K562 (cell line): ENCODE measurements around the gene PTPRM. TPM values are rescaled to one million over a fixed set of nuclear protein-coding genes. Genes with fewer than 3 reads are reported as not detected.

Experiments
- ATAC-seq: fragments of 200-7000 bp; cut with Tn5 transposase; 3 replicates; pipeline ENCODE4 v1.9.1; 2020; ENCODE audit warnings: moderate library complexity
- BruUV-seq: library from RNA; stranded (reverse); fragments of 400-500 nt; replicated peaks from 2 replicates; lab custom pipeline; 2021; lab: Mats Ljungman, UMichigan
- CTCF ChIA-PET: fragments of 300-600 bp; formaldehyde crosslinking; extraction: SDS; loops from one replicate; lab custom pipeline; 2021; ENCODE audit warnings: low intra/inter-chr PET ratio; lab: Yijun Ruan, JAX
- POLR2A ChIA-PET: fragments of 300-600, 350-650 bp; sonication (Branson Sonifier 250); formaldehyde crosslinking; extraction: SDS; loops from one replicate; lab custom pipeline; 2021; ENCODE audit warnings: antibody characterized with exemption, inconsistent platforms; lab: Yijun Ruan, JAX
- DNase-seq, 4 experiments: peaks; one replicate each; pipeline versions ENCODE4 v3.0.0 to v3.0.0-alpha.2; 2011 to 2018; ENCODE audit warnings: low spot score in 3 of 4, mixed read lengths in 3 of 4; ENCODE audit errors: extremely low read depth in 1 of 4
- FAIRE-seq: peaks from 2 replicates; lab custom pipeline; 2011; peaks lifted over from hg19 to GRCh38; lab: Jason Lieb, UNC
- H2AFZ ChIP-seq: 2 replicates; pipeline ENCODE4 v1.6.0; 2011; ENCODE audit warnings: low read depth, low read length, control low read depth, inconsistent platforms
- H3K27ac ChIP-seq: fragments of 200-600 bp; 3 replicates; pipeline ENCODE4 v1.8.0; 2011; ENCODE audit warnings: low read depth, mild to moderate bottlenecking, control low read depth, inconsistent platforms, low read length, moderate library complexity, mixed read lengths; ENCODE audit errors: extremely low read depth
- H3K27me3 ChIP-seq, 2 experiments: fragments of 300-600 bp in 1 of 2; 2 replicates in 1 of 2; 3 replicates in 1 of 2; pipeline versions ENCODE4 v1.6.0 to v1.8.0; 2011; ENCODE audit warnings: inconsistent platforms in 2 of 2, low read length in 2 of 2, mild to moderate bottlenecking in 1 of 2, mixed read lengths in 1 of 2, moderate library complexity in 1 of 2; ENCODE audit not compliant: control insufficient read depth in 2 of 2, insufficient read depth in 2 of 2
- H3K36me3 ChIP-seq: fragments of 300-600 bp; 3 replicates; pipeline ENCODE4 v1.8.0; 2011; ENCODE audit warnings: mild to moderate bottlenecking, low read length, inconsistent platforms; ENCODE audit not compliant: control insufficient read depth, insufficient read depth
- H3K4me1 ChIP-seq, 2 experiments: fragments of 200-600 bp in 1 of 2; replicated peaks in 1 of 2; 2 replicates in 1 of 2; 3 replicates in 1 of 2; pipeline versions ENCODE4 v1.5.1 to v1.8.0; 2011; ENCODE audit warnings: inconsistent platforms in 2 of 2, low read length in 2 of 2, mild to moderate bottlenecking in 1 of 2, mixed read lengths in 1 of 2, moderate library complexity in 1 of 2; ENCODE audit not compliant: control insufficient read depth in 2 of 2, insufficient read depth in 2 of 2
- H3K4me2 ChIP-seq: 2 replicates; pipeline ENCODE4 v1.6.1; 2011; ENCODE audit warnings: low read length, control low read depth, inconsistent platforms, mixed read lengths; ENCODE audit not compliant: insufficient read depth
- H3K4me3 ChIP-seq: fragments of 200-600 bp; sonication (generic), shearing (Covaris generic); 2 replicates; pipeline ENCODE4 v1.5.1; 2016; ENCODE audit warnings: control low read depth, inconsistent platforms
- H3K79me2 ChIP-seq: fragments of 200-600 bp; 3 replicates; pipeline ENCODE4 v1.8.0; 2011; ENCODE audit warnings: low read length, inconsistent platforms; ENCODE audit not compliant: control insufficient read depth, insufficient read depth
- H3K9ac ChIP-seq, 2 experiments: 2 replicates each; pipeline versions ENCODE4 v1.6.0 to v1.6.1; 2011; ENCODE audit warnings: low read depth in 2 of 2, low read length in 2 of 2, control low read depth in 1 of 2, inconsistent platforms in 1 of 2, mild to moderate bottlenecking in 1 of 2, mixed read lengths in 1 of 2; ENCODE audit not compliant: insufficient read depth in 1 of 2
- H3K9me1 ChIP-seq: one replicate; pipeline ENCODE4 v1.6.0; 2011; ENCODE audit warnings: inconsistent platforms, mild to moderate bottlenecking, low read length, moderate library complexity; ENCODE audit not compliant: control insufficient read depth, insufficient read depth
- H3K9me3 ChIP-seq: replicated peaks from 2 replicates; pipeline ENCODE4 v1.5.1; 2011; ENCODE audit warnings: low read depth, low read length, inconsistent platforms; ENCODE audit not compliant: control insufficient read depth, insufficient read depth
- H4K20me1 ChIP-seq: replicated peaks from 2 replicates; pipeline ENCODE4 v1.6.1; 2011; ENCODE audit warnings: low read length, inconsistent platforms, mixed read lengths; ENCODE audit not compliant: control insufficient read depth, insufficient read depth
- DEAF1 ChIP-seq: fragments of 450-650 bp; formaldehyde crosslinking; IDR thresholded peaks from 2 replicates; pipeline ENCODE4 v1.4.0; 2020; ENCODE audit warnings: mild to moderate bottlenecking, moderate library complexity
- EHMT2 ChIP-seq: fragments of 450-650 bp; IDR thresholded peaks from 2 replicates; pipeline ENCODE4 v1.6.1; 2018; ENCODE audit warnings: antibody characterized with exemption
- HSF4 ChIP-seq: fragments of 250-450 bp; sonication (Bioruptor Pico); IDR thresholded peaks from 2 replicates; pipeline ENCODE4 v2.1.2; 2022; ENCODE audit warnings: mild to moderate bottlenecking, moderate library complexity, borderline replicate concordance
- NFXL1 ChIP-seq: fragments of 450-650 bp; formaldehyde crosslinking; IDR thresholded peaks from 2 replicates; pipeline ENCODE4 v1.4.0; 2021; ENCODE audit warnings: mild to moderate bottlenecking
- PCBP2 ChIP-seq: fragments of 200-400 bp; formaldehyde crosslinking; IDR thresholded peaks from 2 replicates; pipeline ENCODE4 v1.6.1; 2018; ENCODE audit warnings: low read length, low read depth, mild to moderate bottlenecking, moderate library complexity; ENCODE audit not compliant: poor library complexity, severe bottlenecking
- ZFP1 ChIP-seq: fragments of 450-650 bp; formaldehyde crosslinking; IDR thresholded peaks from 2 replicates; pipeline ENCODE4 v1.4.0; 2020; ENCODE audit warnings: mild to moderate bottlenecking, mixed read lengths
- ZNF174 ChIP-seq: fragments of 250-450 bp; sonication (Bioruptor Pico); IDR thresholded peaks from 2 replicates; pipeline ENCODE4 v1.4.0; 2020; ENCODE audit warnings: mild to moderate bottlenecking
- ZNF507 ChIP-seq: conservative IDR thresholded peaks from 2 replicates; pipeline ENCODE4 v1.6.1; 2017; ENCODE audit warnings: missing genetic modification characterization, missing compliant biosample characterization
- ZNF785 ChIP-seq: fragments of 250-450 bp; sonication (Bioruptor Pico); IDR thresholded peaks from 2 replicates; pipeline ENCODE4 v1.4.0; 2020; ENCODE audit warnings: mild to moderate bottlenecking
- ZSCAN32 ChIP-seq: fragments of 450-650 bp; formaldehyde crosslinking; IDR thresholded peaks from 2 replicates; pipeline ENCODE4 v1.4.0; 2020; ENCODE audit warnings: mild to moderate bottlenecking, moderate library complexity
- WGBS: fragments of 100-300 bp; shearing (Covaris generic); methylation state at CpG from one replicate; pipeline ENCODE4 v1.1.6; 2016; ENCODE audit warnings: low coverage, mixed read lengths; ENCODE audit not compliant: insufficient coverage; ENCODE audit errors: missing lambda C conversion rate; 5-methylcytosine and 5-hydroxymethylcytosine counted together
- in situ Hi-C: fragments of 300-500 bp; cut with MboI; formaldehyde crosslinking; loops from 4 replicates; pipeline ENCODE4 v1.15.0; 2018; ENCODE audit warnings: inconsistent platforms, mixed read lengths
- intact Hi-C: fragments of 100-400 bp; cut with micrococcal nuclease; formaldehyde crosslinking; loops from 2 replicates; pipeline ENCODE4 v1.14.2; 2022
- polyA plus RNA-seq, 8 experiments: library from polyadenylated mRNA; depleted of rRNA in 4 of 8; stranded (reverse) in 5 of 8; unstranded in 3 of 8; fragments of >200 nt; fragmentation: Nextera tagmentation in 2 of 8; fragmentation: Illumina TruSeq in 1 of 8; extraction: Ambion mirVana in 2 of 8; extraction: Trizol in 1 of 8; gene quantifications; 2 replicates each; pipeline versions ENCODE4 v1.2.1 to v1.2.3, GENCODE V29; 2011 to 2014; ENCODE audit warnings: inconsistent platforms in 1 of 8, missing spikeins in 1 of 8
- total RNA-seq, 7 experiments: library from RNA; depleted of rRNA in 6 of 7; stranded (reverse); fragments of >200 nt in 6 of 7; fragmentation: Illumina TruSeq in 2 of 7; extraction: Trizol in 2 of 7; gene quantifications; 2 replicates each; pipeline versions ENCODE4 v1.2.1 to v1.2.3, GENCODE V29; 2011 to 2021; ENCODE audit warnings: low replicate concordance in 1 of 7
- TF ChIP-seq, protein P1 (sequence below): fragments of 250-450 bp; sonication (Bioruptor Pico); IDR thresholded peaks from 2 replicates; pipeline ENCODE4 v1.9.0; 2021; ENCODE audit warnings: mild to moderate bottlenecking, inconsistent platforms
- TF ChIP-seq, protein P2 (sequence below), 2 experiments: fragments of 450-650 bp in 1 of 2; IDR thresholded peaks; 2 replicates each; pipeline ENCODE4 v1.6.1; 2011 to 2017; ENCODE audit warnings: low read depth in 2 of 2, antibody characterized with exemption in 1 of 2, borderline replicate concordance in 1 of 2, low read length in 1 of 2, mild to moderate bottlenecking in 1 of 2, mixed read lengths in 1 of 2; ENCODE audit not compliant: control insufficient read depth in 1 of 2
- TF ChIP-seq, protein P3 (sequence below): sonication (generic); formaldehyde crosslinking; IDR thresholded peaks from 2 replicates; pipeline ENCODE4 v1.8.1; 2023; ENCODE audit warnings: mild to moderate bottlenecking, missing genetic modification reagents

The PTPRM gene
- total and polyA plus RNA-seq, 9 of the 15 experiments (the other 6 are each of a cell fraction or from before 2014, with no cell fraction given): 0.03 to 0.16 (median 0.08) TPM; not detected in 3

DNA sequence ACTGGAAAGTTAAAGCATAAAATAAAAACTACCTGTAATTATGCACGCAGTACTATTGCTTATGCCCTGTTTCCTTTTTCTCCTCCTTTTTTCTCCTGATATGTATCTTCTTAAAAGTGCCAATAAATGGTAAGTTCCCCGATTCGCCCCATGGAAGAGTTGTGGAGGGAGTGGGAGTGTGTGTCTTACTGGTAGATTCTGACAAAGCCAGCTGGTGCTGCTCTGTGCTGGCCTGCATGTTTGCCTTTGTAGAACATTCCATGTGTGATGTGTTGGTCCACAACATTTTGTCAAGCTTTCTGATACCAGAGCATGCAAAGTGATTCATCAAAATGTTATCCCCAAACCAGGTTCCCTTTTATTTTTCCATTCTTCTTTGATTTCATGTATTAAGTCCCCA is 685.3 kb downstream of the PTPRM start:
- ChIA-PET POLR2A (interaction anchor here (1.1 kb wide), 1 partner anchor 9 kb away, joined by 3 read pairs; no protein-coding TSS in a partner anchor), CTCF (no interaction called here)
- Histone ChIP-seq H3K9me3 (no peaks in the 10 kb centered on the region), H3K9me1 (no peaks in the 10 kb centered on the region), H2AFZ (no peak overlapping the region), H3K4me2 (no peak overlapping the region), H3K4me3 (no peak overlapping the region), H3K36me3 (no peaks in the 10 kb centered on the region), H3K79me2 (no peaks in the 10 kb centered on the region), H3K27ac (no peak overlapping the region), H4K20me1 (no peaks in the 10 kb centered on the region), H3K4me1 (no peaks in the 10 kb centered on the region), H3K27me3 (peaks cover 9 to 11% of the 10 kb centered on the region in 2 experiments; a peak in 3 of 5 replicates), H3K9ac (no peak overlapping the region)
- BruUV-seq: no TSS peak
- FAIRE-seq: no peak
- WGBS: 0% methylated on average over 3 of the region's 3 CpGs
- intact Hi-C loops: no loop called here
- no peak for ATAC-seq
- no peak for DNase-seq
- in situ Hi-C loops: no loop called here
- TF ChIP-seq HSF4 (no peak), ZFP1 (CRISPR knock-in tag) (no peak), ZSCAN32 (CRISPR knock-in tag) (no peak), NFXL1 (no peak), ZNF174 (CRISPR knock-in tag) (no peak), DEAF1 (CRISPR knock-in tag) (no peak), ZNF507 (tag) (no peak), EHMT2 (no peak), ZNF785 (CRISPR knock-in tag) (no peak), PCBP2 (no peak)
- TF ChIP-seq, protein P1, sequence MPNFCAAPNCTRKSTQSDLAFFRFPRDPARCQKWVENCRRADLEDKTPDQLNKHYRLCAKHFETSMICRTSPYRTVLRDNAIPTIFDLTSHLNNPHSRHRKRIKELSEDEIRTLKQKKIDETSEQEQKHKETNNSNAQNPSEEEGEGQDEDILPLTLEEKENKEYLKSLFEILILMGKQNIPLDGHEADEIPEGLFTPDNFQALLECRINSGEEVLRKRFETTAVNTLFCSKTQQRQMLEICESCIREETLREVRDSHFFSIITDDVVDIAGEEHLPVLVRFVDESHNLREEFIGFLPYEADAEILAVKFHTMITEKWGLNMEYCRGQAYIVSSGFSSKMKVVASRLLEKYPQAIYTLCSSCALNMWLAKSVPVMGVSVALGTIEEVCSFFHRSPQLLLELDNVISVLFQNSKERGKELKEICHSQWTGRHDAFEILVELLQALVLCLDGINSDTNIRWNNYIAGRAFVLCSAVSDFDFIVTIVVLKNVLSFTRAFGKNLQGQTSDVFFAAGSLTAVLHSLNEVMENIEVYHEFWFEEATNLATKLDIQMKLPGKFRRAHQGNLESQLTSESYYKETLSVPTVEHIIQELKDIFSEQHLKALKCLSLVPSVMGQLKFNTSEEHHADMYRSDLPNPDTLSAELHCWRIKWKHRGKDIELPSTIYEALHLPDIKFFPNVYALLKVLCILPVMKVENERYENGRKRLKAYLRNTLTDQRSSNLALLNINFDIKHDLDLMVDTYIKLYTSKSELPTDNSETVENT: no peak
- TF ChIP-seq, protein P2, sequence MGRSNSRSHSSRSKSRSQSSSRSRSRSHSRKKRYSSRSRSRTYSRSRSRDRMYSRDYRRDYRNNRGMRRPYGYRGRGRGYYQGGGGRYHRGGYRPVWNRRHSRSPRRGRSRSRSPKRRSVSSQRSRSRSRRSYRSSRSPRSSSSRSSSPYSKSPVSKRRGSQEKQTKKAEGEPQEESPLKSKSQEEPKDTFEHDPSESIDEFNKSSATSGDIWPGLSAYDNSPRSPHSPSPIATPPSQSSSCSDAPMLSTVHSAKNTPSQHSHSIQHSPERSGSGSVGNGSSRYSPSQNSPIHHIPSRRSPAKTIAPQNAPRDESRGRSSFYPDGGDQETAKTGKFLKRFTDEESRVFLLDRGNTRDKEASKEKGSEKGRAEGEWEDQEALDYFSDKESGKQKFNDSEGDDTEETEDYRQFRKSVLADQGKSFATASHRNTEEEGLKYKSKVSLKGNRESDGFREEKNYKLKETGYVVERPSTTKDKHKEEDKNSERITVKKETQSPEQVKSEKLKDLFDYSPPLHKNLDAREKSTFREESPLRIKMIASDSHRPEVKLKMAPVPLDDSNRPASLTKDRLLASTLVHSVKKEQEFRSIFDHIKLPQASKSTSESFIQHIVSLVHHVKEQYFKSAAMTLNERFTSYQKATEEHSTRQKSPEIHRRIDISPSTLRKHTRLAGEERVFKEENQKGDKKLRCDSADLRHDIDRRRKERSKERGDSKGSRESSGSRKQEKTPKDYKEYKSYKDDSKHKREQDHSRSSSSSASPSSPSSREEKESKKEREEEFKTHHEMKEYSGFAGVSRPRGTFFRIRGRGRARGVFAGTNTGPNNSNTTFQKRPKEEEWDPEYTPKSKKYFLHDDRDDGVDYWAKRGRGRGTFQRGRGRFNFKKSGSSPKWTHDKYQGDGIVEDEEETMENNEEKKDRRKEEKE (IDR thresholded peaks at IDR 0.05; ENCODE audit: borderline replicate concordance in 1 of 2, control insufficient read depth in 1 of 2, low read depth in 2 of 2, low read length in 1 of 2): no peak
- TF ChIP-seq, protein P3, sequence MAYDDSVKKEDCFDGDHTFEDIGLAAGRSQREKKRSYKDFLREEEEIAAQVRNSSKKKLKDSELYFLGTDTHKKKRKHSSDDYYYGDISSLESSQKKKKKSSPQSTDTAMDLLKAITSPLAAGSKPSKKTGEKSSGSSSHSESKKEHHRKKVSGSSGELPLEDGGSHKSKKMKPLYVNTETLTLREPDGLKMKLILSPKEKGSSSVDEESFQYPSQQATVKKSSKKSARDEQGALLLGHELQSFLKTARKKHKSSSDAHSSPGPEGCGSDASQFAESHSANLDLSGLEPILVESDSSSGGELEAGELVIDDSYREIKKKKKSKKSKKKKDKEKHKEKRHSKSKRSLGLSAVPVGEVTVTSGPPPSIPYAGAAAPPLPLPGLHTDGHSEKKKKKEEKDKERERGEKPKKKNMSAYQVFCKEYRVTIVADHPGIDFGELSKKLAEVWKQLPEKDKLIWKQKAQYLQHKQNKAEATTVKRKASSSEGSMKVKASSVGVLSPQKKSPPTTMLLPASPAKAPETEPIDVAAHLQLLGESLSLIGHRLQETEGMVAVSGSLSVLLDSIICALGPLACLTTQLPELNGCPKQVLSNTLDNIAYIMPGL (CRISPR knock-in tag): no peak
